Inferior parietal cortex (tissue), 1 donor: Measurements from ENCODE around the gene IMPA2.
"Not testable (repeated sequence)": the region's sequence is repeated elsewhere in the genome, so short reads cannot be mapped to it uniquely, and the experiment has no call there.

Experiments used
- DNase-seq: peaks from one replicate; pipeline ENCODE4 v3.0.0-alpha.2; 2016; ENCODE audit errors: extremely low spot score

Gene IMPA2

GRCh38 chr18:11981192-11981542 lies at the start of gene IMPA2:
IMPA2 (plus strand) TSS chr18:11981507; CDS start chr18:11981670, 163 bp downstream.
- no peak for DNase-seq

GRCh38 chr18:11932393-11932792 lies 48.9 kb upstream of the IMPA2 start:
- no peak for DNase-seq

- peak; percentile 89 for DNase-seq
These were observed 43.3 kb upstream of the IMPA2 start for GRCh38 chr18:11937874-11938478.

- no peak for DNase-seq
These were observed 40.4 kb upstream of the IMPA2 start for GRCh38 chr18:11940956-11941355.

GRCh38 chr18:11943551-11943950 lies 37.8 kb upstream of the IMPA2 start:
- DNase-seq: no peak

- no peak for DNase-seq
These were observed 37.1 kb upstream of the IMPA2 start for GRCh38 chr18:11944252-11944651.

GRCh38 chr18:11944786-11945185 lies 36.5 kb upstream of the IMPA2 start:
- DNase-seq: no peak

- not testable (repeated sequence) for DNase-seq
These were observed 35.3 kb upstream of the IMPA2 start for GRCh38 chr18:11945834-11946659.

- no peak for DNase-seq
These were observed 34.6 kb upstream of the IMPA2 start for GRCh38 chr18:11946756-11947155.

- peak; percentile 76 for DNase-seq
These were observed 33.8 kb upstream of the IMPA2 start for GRCh38 chr18:11947214-11948191.

- DNase-seq: no peak
These were observed 32.3 kb upstream of the IMPA2 start for GRCh38 chr18:11948852-11949523.

GRCh38 chr18:11950824-11951223 lies 30.5 kb upstream of the IMPA2 start:
- no peak for DNase-seq

- no peak for DNase-seq
These were observed 29.9 kb upstream of the IMPA2 start for GRCh38 chr18:11951390-11951851.

- DNase-seq: no peak
These were observed 28.2 kb upstream of the IMPA2 start for GRCh38 chr18:11953113-11953512.

- DNase-seq: peak; percentile 38
These were observed 25.9 kb upstream of the IMPA2 start for GRCh38 chr18:11955239-11956029.

- DNase-seq: no peak
These were observed 24.7 kb upstream of the IMPA2 start for GRCh38 chr18:11956371-11957308.

GRCh38 chr18:11957636-11958035 lies 23.7 kb upstream of the IMPA2 start:
- no peak for DNase-seq

- DNase-seq: not testable (repeated sequence)
These were observed 21.7 kb upstream of the IMPA2 start for GRCh38 chr18:11959651-11960050.

- DNase-seq: no peak
These were observed 20.4 kb upstream of the IMPA2 start for GRCh38 chr18:11960743-11961380.
